HG03280 (cell line): ENCODE measurements around the gene ADAMTSL3.

Experiments used
- ATAC-seq: cut with Tn5 transposase; IDR thresholded peaks from one replicate; pipeline ENCODE4 v1.9.1; 2021; ENCODE audit warnings: mild to moderate bottlenecking, moderate library complexity; ENCODE audit not compliant: unreplicated experiment

Gene ADAMTSL3

GRCh38 chr15:83918011-83918410 lies 264.1 kb downstream of the ADAMTSL3 start:
- ATAC-seq = no peak

GRCh38 chr15:83919319-83919830 lies 265.5 kb downstream of the ADAMTSL3 start:
- ATAC-seq = peak; percentile 59

DNA sequence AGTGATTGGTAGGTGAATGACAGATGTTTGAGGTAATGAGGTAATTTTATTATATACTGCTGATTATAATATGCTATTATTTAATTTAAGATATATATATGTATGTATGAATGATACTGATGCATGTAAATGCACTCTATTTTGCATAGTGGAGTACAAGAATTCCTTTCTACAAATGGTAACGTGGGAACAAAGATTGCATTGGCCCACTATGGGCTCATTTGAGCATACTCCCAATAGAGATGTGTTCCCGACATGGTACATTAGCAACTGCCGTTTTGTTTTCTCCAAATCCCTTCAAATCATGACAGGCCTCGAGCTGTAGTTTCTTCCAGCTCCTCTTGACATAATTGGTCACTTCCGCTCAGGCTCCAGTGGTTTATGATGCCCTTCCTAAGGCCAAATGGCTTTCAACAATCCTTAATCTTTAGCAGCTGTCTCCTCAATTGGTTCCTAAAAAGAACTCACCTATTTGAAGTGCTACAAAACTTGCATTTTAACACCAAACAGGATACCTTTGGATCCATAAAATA lies 266.1 kb downstream of the ADAMTSL3 start:
- ATAC-seq = no peak

GRCh38 chr15:83922649-83923294 lies 268.8 kb downstream of the ADAMTSL3 start:
- no peak for ATAC-seq

- no peak for ATAC-seq
These were observed 272.2 kb downstream of the ADAMTSL3 start for GRCh38 chr15:83926116-83926515.

DNA sequence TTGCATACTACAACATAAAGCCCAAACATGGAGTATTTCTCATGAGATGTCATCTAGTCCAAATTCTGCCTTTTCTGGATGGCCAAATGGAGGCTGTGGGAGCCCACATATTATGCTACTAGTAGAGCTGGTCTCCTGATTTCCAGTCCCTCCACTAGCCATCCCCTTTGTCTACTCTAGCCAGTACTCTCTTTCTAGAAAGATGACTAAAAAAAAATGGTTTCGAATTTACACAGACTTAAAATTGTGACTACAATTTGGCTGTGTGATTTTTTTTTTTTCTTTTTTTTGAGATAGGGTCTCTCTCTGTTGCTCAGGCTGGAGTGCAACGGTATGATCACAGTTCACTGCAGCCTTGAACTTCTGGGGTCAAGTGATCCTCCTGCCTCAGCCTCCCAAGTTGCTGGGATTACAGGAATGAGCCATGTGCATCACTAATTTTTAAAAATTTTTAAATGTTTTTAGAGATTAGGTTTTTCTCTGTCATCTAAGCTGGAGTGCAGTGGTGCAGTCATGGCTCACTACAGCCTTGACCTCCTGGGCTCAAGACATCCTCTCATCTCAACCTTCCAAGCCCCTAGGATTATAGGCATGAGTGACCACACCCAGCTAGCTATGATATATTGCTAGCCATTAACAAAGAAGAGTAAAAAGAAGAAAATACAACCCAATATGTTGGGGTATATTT lies 273.9 kb downstream of the ADAMTSL3 start:
- peak; percentile 39 for ATAC-seq

- peak; percentile 82 for ATAC-seq
These were observed 274.4 kb downstream of the ADAMTSL3 start for GRCh38 chr15:83928392-83928734.

- ATAC-seq = peak; percentile 40
These were observed 275.0 kb downstream of the ADAMTSL3 start for GRCh38 chr15:83928878-83929418.

GRCh38 chr15:83929619-83930018 lies 275.7 kb downstream of the ADAMTSL3 start:
- no peak for ATAC-seq

- no peak for ATAC-seq
These were observed 276.7 kb downstream of the ADAMTSL3 start for GRCh38 chr15:83930392-83931212.

GRCh38 chr15:83935774-83936173 lies 281.9 kb downstream of the ADAMTSL3 start:
- ATAC-seq = no peak

DNA sequence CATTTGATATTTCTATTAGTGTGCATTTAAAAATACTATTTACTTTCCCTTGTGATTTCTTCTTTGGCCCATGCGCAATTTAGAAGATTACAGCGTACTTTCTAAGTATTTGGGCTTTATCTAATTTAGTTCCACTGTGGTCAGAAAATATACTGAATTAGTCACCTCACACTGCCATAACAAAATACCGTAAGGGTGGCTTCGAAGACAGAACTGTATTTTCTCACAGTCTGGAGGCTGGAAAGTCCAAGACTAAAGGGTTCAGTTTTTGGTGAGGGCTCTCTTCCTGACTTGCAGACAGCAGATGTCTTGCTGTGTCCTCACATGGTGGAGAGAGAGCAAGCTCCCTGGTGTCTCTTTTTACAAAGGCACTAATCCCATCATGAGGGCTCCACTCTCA lies 286.2 kb downstream of the ADAMTSL3 start:
- no peak for ATAC-seq

DNA sequence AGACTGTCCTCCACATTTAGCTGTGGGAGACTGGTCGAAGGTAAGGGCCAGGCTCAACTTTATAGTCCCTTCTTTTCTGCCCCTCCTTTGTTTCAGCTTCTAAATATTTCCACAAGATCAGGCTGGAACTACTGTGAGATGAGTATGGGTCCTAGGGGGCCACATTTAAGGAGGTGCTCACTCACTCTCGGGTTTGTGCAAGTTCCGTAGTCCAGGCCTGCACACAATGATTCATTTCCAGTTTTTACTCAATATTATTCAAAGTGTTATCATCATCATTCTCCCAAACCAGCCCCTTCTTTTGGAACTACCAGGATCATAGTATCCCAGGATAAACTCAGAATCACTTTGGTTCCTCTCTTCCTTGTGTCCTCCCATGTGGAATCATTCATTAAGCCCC lies 289.1 kb downstream of the ADAMTSL3 start:
- ATAC-seq = no peak

DNA sequence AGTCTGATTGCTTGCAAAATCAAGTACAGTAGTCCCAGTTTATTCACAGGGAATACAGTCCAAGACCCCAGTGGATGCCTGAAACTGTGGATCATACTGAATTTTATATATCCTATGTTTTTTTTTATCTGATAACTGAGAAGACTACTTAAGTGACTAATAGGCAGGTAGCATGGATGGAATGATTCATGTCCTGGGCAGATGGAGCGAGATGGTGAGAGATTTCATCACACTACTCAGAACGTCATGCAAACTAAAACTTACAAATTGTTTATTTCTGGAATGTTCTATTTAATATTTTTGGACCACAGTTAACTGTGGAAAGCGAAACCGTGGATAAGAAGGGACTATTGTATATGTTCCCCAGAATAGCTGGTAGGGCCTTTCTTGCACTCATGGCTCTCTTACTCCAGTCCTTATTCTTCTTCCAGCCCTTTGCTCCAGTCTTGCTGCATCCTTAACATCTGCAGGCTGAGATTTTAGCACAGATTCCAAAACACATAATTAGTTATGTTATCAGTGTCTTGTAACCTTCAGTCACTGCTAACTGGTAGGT lies 290.0 kb downstream of the ADAMTSL3 start:
- no peak for ATAC-seq

GRCh38 chr15:83947156-83947555 lies 293.2 kb downstream of the ADAMTSL3 start:
- ATAC-seq = no peak

- ATAC-seq = no peak
These were observed 300.6 kb downstream of the ADAMTSL3 start for GRCh38 chr15:83954506-83954905.

GRCh38 chr15:83955806-83956265 lies 301.9 kb downstream of the ADAMTSL3 start:
- peak; percentile 98 for ATAC-seq

- no peak for ATAC-seq
These were observed 303.0 kb downstream of the ADAMTSL3 start for GRCh38 chr15:83956887-83957286.

DNA sequence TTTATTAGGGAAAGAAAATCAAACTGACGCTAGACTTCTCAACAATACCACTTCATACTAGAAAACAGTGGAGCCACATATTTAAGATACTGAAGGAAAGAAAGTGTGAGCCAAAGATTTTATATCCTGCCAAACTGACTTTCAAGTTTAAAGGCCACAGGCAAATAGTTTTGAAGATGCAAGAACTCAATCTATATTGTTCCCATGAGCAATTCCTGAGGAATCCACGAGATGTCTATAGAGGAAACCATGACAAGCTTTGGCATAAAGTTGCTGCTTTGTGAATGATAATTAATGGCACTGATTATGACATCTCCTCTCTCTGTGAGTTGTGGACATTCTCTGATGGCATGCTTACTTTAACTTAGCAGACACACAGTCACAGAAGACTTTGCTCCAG lies 305.6 kb downstream of the ADAMTSL3 start:
- ATAC-seq = no peak

DNA sequence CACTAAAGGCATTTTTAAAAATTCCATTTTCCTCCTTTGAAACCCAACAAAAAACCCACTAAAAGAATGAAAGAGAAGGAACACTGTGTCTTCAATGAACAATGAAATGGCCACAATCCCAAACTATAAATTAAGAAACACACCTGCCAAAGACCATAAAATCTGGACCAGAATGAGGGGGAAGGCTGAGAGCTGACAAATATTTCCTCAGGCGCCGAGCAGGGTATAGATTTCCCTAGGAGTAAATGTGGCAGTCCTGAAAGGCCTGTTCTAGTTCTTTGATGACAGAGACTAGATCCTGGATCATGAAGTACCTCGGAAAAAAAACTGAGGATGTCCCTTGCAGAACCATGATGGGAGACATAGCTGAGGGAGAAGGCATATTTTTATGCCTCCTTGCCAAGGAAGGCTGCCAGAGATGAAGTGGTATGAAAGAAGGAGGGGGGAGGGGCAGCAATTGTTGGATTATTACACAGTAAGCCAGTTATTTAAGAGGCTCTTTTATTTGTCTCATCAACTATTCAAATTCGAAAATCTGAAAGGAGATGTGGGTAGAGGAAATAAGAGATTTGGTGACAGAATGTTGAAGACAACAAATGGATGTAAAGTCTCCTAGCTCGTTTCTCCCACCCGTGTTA lies 306.4 kb downstream of the ADAMTSL3 start:
- ATAC-seq = no peak
